Stimulated activated CD4-positive, alpha-beta T cell treated with anti-CD3 and anti-CD28 coated beads, Interleukin-4, amount 100 ng/mL, for 48 hours (primary cell): ENCODE measurements around the gene LAGE3.

Experiments
- DNase-seq, 2 donors: peaks; one replicate each; pipeline ENCODE4 v3.0.0-alpha.2; 2020; ENCODE audit warnings: low read depth in 2 of 2

The LAGE3 gene

DNA sequence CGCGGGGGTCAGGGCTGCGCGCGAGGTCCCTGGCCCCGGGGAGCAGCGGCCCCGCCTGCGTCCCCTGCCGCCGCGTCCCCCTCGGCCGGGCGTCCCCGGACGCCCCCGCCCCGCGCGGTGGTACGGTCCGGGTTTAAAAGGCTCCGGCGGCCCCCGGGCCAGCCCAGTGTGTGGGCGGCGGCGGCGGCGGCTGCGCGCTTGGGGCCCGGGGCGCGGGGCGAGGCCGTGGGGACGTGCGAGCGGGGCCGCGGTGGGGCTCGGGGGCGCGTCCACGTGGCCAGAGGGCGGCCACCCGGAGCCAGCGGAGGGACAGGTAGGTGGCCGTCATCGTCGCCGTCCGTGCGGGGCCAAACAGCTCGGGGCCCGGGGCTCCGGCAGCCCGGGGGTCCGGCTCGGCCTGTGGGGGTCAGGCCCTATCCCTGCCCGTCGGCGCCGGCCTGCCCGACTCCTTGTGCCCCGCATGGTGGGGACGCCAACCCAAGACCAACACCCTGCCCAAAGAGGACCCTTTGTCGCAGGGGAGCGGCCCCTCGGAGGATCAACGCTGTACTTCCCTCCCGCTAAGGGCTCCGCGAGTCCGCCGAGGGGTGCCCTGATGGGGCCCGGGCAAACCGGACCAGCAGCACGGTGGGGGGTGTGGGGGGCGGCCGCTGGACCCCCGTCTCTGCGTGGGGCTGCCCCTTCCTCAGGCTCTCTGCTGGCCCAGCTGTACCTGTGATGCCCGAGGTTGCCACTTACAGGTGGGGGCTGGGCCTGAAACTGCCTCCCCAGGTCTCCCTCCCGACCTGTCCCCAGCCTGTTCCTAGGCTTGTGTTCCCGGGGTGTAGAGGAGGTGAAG, 20.7 kb downstream of the LAGE3 start, which contains the start of gene PLXNA3:
Gene PLXNA3, plus strand, starts transcription at position 166 of the 838 bp plus-strand sequence. CDS start 1,903 bp downstream, outside the sequence.
- DNase-seq = peak; percentile 48 to 54

DNA sequence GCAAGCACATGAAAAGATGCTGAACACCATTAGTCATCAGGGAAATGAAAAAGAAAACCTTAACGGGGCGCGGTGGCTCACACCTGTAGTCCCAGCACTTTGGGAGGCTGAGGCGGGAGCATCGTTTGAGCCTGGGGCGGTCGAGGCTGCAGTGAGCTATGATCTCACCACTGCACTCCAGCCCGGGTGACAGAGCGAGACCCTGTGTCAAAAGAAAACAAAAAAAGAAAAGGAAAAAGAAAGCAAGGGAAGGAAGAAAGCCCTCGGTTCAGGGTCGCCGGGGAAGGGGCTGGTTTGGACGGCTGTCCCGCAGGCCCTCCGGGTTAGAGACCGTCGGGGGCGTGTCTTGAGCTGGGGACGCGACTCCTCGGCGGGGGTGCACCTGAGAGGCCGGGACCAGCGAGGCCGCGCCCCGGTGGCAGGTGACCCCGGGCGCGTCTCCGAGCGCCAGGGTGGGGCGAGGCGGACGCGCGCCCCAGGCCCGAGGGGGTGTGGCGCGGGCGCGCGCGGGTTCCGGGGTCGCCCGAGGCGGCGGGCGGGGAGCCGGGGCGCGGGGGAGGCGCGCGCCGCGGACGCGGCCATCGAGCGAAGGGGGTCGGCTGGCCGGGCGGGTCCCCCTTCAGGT, 21.5 kb downstream of the LAGE3 start:
- peak in 1 of 2 donors; percentile 27 for DNase-seq

DNA sequence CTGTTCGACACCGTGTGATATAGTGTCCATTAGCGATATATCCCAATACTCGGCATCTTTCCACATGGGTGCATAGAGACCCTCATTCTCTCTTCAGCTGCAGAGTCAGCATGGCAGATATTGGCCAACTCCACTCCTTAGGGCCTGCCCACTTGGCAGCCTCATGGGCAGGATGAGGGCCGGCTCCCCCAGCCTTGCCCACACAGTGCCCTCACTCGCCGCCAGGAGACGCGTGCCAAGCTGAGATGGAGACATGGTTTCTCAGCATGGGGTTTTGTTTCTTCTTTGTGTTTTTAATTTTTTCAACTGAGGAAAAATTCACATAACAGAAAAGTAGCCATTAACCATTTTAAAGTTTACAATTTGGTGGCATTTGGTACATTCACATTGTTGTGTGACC, 26.3 kb downstream of the LAGE3 start:
- no peak for DNase-seq

GRCh38 chrX:154450312-154450711, 28.8 kb downstream of the LAGE3 start:
- no peak for DNase-seq

DNA sequence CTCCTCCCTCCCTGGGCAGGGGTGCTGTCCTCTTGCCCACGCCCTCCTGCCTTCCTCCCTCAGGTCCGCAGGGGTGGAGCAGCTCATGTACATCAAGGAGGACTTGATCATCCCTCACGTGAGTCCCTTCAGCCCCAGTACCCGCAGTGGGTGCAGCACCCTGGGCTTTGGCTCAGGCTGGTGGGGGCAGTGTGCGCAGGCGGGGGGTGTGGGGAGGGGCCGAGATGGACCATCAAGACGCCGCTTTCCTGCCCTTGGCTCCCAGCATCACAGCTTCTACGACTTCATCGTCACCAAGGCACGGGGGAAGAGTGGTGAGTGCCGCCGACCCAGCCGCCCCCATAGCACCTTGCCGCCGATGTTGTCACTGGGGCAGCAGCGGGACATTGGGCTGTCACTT, 29.5 kb downstream of the LAGE3 start:
- no peak for DNase-seq

DNA sequence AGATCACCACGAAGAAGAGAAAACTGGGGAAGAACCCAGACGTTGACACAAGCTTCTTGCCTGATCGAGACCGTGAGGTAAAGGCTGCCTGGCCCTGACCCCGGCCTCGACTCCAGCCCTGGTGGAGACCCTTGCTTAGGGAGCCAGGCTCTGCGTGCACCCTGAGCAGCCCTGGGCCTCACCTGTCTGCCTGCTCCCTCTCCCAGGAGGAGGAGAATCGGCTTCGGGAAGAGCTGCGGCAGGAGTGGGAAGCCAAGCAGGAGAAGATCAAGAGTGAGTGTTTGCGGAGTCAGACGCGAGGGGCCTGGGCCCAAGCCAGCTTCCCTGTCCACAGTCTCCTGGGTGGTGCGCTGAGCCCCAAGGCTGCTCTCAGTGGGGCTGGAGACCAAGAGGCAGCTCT, 30.6 kb downstream of the LAGE3 start:
- no peak for DNase-seq

GRCh38 chrX:154446430-154446829, 32.7 kb downstream of the LAGE3 start:
- no peak for DNase-seq

GRCh38 chrX:154445776-154446175, 33.3 kb downstream of the LAGE3 start:
- no peak for DNase-seq

DNA sequence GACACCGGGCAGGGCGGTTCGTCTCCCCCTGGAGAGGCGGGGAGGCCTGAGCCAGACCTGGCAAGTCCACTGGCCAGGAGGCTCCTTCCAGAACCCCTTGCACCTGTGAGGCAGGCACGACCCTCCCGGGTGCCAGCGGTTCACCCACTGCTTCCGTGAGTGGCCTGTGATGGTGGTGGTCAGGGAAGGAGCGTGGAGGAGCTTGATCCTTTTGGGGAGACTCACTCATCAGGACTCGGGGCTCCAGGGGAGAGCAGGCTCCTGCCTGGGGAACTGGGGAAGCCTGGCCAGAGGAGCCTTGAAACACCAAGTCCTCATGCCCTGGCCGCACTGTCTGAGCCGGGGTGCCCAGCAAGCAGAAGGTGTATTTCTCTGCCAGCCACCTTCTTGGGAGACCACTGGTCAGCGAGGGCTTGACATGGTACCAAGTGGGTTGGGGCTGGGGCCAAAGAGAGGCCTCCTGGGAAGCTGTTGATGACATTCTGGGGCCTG, 34.3 kb downstream of the LAGE3 start:
- DNase-seq = no peak

DNA sequence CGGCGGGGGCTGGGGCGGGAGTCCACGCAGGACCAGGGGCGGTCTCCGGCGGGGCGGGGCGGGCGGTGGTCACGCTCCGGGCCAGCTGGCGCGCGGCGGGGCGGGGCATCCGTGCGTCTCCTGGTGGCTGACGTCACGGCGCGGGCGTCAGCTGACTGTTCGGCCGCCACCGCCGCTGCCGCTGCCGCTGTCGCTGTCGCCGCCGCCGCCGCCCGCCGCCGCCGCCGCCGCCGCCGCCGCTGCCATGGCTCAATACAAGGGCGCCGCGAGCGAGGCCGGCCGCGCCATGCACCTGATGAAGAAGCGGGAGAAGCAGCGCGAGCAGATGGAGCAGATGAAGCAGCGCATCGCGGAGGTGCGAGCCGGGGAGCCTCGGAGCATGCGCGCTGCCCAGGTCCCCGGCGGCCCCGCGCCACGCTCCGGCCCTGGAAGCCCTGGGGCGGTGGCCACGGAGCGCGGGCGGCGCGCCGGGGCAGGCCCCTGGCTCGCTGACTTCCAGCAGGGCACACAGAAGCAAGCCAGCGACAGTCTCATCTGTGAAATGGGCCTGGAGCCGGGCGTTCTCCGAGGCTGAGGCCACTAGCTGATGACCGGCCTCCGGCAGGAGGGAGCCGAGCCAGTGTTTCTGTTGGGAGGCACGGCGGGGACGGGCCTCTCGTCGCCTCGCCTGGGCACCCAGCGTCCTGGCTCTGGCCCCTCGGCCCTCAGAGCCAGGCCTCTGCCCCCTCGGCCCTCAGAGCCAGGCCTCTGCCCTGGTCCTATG, 34.9 kb downstream of the LAGE3 start, which contains the start of gene FAM50A:
Gene FAM50A, plus strand, starts transcription at position 150 of the 763 bp plus-strand sequence. Its CDS starts 95 bp downstream, at position 245.
- peak; percentile 60 to 64 for DNase-seq

- no peak for DNase-seq
Observed at GRCh38 chrX:154443479-154443910, 35.6 kb downstream of the LAGE3 start.

GRCh38 chrX:154441984-154442707, 36.9 kb downstream of the LAGE3 start:
- no peak for DNase-seq

DNA sequence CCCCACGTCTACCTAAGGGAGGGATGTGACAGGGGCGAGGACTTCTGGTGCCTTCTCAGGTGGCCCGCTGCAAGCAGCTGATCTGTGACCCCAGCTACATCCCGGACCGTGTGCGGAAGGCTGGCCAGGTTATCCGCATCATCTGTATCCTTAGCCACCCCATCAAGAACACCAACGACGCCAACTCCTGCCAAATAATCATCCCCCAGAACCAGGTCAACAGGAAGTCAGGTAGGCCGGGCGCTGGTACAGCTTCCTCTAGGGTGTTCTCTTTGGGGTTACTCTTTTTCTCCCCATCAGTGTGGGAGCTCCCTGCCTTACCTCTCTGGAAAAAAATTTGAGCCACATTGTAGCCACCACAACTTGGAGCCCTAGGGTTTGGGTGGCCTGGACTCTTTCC, 37.5 kb downstream of the LAGE3 start:
- DNase-seq = no peak

GRCh38 chrX:154440623-154441357, 38.3 kb downstream of the LAGE3 start:
- DNase-seq = no peak

DNA sequence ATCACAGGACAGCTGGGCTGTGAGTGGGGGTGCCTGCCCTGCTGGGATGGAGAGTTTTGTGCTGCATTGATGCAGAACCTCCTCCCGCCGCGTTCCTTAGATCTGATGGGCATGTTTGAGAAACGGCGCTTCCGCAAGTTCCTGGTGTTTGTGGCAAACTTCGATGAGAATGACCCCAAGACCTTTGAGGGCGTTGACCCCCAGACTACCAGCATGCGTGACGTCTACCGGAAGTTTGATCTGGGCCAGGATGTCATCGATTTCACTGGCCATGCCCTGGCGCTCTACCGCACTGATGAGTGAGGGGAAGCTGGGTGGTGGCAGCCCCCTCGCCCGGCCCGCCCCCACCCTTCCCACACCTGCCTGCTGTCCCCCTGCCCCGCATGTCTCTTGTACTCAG, 39.2 kb downstream of the LAGE3 start:
- DNase-seq = no peak

GRCh38 chrX:154437971-154438893, 40.8 kb downstream of the LAGE3 start:
- DNase-seq = no peak

DNA sequence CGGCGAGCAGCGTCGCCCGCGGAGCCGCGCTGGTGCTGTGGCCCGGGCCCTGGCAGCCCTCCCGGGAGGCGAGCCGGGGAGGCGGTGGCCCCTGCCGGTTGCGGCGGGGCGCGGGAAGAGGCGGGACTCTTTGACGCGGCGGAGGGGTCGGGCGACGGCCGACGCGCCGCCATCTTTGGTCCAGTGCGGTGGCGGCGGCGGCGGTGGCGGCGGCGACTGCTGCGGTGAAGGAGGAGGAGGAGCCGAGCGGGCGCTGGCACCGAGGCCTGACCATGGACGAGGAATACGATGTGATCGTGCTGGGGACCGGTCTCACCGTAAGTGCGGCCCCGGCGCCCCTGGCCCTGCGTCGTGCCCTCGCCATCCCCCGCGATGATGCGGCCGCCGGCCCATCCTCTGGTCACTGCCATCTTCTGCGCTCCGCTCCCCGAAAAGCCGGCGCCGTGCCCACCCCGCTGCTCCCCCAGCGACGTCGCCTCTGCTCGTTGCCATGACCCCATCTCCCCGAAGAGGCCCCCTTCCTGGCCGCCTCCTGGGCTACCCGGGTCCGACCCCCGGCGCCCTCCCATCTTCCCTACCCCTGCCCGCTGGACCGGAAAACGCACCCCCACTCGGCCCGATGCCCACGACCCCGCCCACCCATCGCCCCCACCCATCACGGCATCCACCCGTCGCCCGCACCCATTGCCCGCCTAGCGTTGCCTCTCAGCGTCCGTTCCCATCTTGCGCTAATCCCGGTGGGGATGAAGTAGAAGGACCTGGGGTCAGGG, 41.9 kb downstream of the LAGE3 start, which contains the start of gene GDI1:
Gene GDI1, plus strand, starts transcription at position 172 of the 770 bp plus-strand sequence. Its CDS starts 101 bp downstream, at position 273.
- DNase-seq = peak in 1 of 2 donors; percentile 38

DNA sequence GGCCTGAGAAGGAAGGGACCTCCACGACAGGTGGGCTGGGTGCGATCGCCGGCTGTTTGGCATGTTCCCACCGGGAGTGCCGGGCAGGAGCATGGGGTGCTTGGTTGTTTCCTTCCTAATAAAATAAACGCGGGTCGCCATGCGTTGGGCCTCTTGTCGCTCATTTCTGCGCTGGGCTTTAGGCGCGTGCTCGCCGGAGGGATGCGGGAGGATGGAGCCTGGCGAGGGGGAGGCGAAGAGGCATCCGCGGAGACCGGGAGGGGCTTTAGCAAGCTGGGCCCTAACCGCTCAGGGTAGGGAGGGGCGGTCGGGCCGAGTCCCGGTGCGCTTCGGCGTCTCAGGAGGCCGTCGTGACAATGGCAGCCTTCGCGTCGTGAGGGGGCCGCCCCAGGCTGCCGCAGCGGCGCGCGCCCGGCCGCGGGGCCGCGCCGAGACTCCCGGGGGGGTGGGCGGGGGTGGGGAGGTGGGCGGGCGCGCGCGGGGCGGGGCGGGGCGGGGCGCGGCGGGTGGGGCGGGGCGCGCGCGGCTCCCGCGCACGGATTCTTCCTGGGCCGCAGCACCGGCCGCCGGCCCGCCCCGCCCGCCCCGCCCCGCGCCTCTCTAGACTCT, 42.6 kb downstream of the LAGE3 start:
- no peak for DNase-seq
